WTC11 (cell line): ENCODE measurements around the gene NFIA. TPM values are rescaled to one million over a fixed set of nuclear protein-coding genes. Genes with fewer than 3 reads are reported as not detected.

ENCODE experiments used
- ATAC-seq: fragments of 200-7000 bp; cut with Tn5 transposase; 2 replicates; pipeline ENCODE4 v1.10.0; 2021; ENCODE audit warnings: mild to moderate bottlenecking, moderate library complexity
- CTCF ChIA-PET: fragments of 300-600 bp; sonication (Branson Sonifier 250); formaldehyde crosslinking; loops from one replicate; lab custom pipeline; 2021; ENCODE audit warnings: antibody characterized with exemption; lab: Charles Lee
- POLR2A ChIA-PET: fragments of 350-600 bp; sonication (Branson Sonifier 250); formaldehyde crosslinking; loops from one replicate; lab custom pipeline; 2021; ENCODE audit warnings: antibody characterized with exemption; lab: Charles Lee
- DNase-seq: peaks from one replicate; pipeline ENCODE4 v3.0.0; 2021; ENCODE audit warnings: low spot score
- H3K27ac Mint-ChIP-seq: 2 replicates; pipeline ENCODE4 v1.8.0; 2021; ENCODE audit warnings: mixed read lengths
- H3K27me3 Mint-ChIP-seq: 2 replicates; pipeline ENCODE4 v1.8.0; 2021; ENCODE audit warnings: low read depth, mild to moderate bottlenecking, moderate library complexity, mixed read lengths
- H3K36me3 Mint-ChIP-seq: 2 replicates; pipeline ENCODE4 v1.8.0; 2021; ENCODE audit warnings: mixed read lengths
- H3K4me1 Mint-ChIP-seq: 2 replicates; pipeline ENCODE4 v1.8.0; 2022; ENCODE audit warnings: mixed read lengths
- H3K4me3 Mint-ChIP-seq: 2 replicates; pipeline ENCODE4 v1.8.0; 2021; ENCODE audit warnings: mild to moderate bottlenecking, moderate library complexity, mixed read lengths
- H3K9me3 Mint-ChIP-seq: 2 replicates; pipeline ENCODE4 v1.8.0; 2021; ENCODE audit warnings: mixed read lengths
- CREB1 ChIP-seq: sonication (generic); formaldehyde crosslinking; IDR thresholded peaks from 2 replicates; pipeline ENCODE4 v1.8.0; 2023; ENCODE audit warnings: mild to moderate bottlenecking, missing genetic modification reagents
- FOXK1 ChIP-seq: sonication (generic); formaldehyde crosslinking; IDR thresholded peaks from 2 replicates; pipeline ENCODE4 v1.8.0; 2022; ENCODE audit warnings: mild to moderate bottlenecking, moderate library complexity, missing genetic modification reagents
- JUN ChIP-seq: sonication (generic); formaldehyde crosslinking; IDR thresholded peaks from 2 replicates; pipeline ENCODE4 v1.8.0; 2023; ENCODE audit warnings: mild to moderate bottlenecking, missing genetic modification reagents
- MYBL2 ChIP-seq: sonication (generic); formaldehyde crosslinking; IDR thresholded peaks from 2 replicates; pipeline ENCODE4 v1.8.1; 2023; ENCODE audit warnings: mild to moderate bottlenecking, moderate library complexity, missing genetic modification reagents
- NR1H2 ChIP-seq: sonication (generic); formaldehyde crosslinking; IDR thresholded peaks from 2 replicates; pipeline ENCODE4 v1.9.0; 2021; ENCODE audit warnings: mild to moderate bottlenecking, moderate library complexity, missing genetic modification reagents
- PRRX2 ChIP-seq: fragments of 250-450 bp; sonication (Bioruptor Pico); IDR thresholded peaks from 2 replicates; pipeline ENCODE4 v1.8.0; 2021; ENCODE audit warnings: mild to moderate bottlenecking
- ZNF263 ChIP-seq: sonication (generic); formaldehyde crosslinking; IDR thresholded peaks from 2 replicates; pipeline ENCODE4 v1.8.1; 2022; ENCODE audit warnings: low read depth, mild to moderate bottlenecking, moderate library complexity, missing genetic modification reagents
- ZNF396 ChIP-seq: fragments of 250-450 bp; sonication (Bioruptor Pico); IDR thresholded peaks from 2 replicates; pipeline ENCODE4 v1.8.0; 2021; ENCODE audit warnings: mild to moderate bottlenecking, moderate library complexity, borderline replicate concordance
- ZNF416 ChIP-seq: fragments of 250-450 bp; sonication (Bioruptor Pico); IDR thresholded peaks from 2 replicates; pipeline ENCODE4 v1.9.0; 2021; ENCODE audit warnings: mild to moderate bottlenecking, inconsistent platforms
- total RNA-seq: library from RNA; stranded (reverse); gene quantifications from 3 replicates; pipeline ENCODE4 v1.2.3, GENCODE V29; 2021
- TF ChIP-seq, protein P1 (sequence below): fragments of 250-450 bp; sonication (Bioruptor Pico); IDR thresholded peaks from 2 replicates; pipeline ENCODE4 v1.9.0; 2021; ENCODE audit warnings: mild to moderate bottlenecking, borderline replicate concordance
- TF ChIP-seq, protein P2 (sequence below): sonication (generic); formaldehyde crosslinking; IDR thresholded peaks from 2 replicates; pipeline ENCODE4 v1.8.1; 2023; ENCODE audit warnings: mild to moderate bottlenecking, missing genetic modification reagents
- TF ChIP-seq, protein P3 (sequence below): sonication (generic); formaldehyde crosslinking; IDR thresholded peaks from 2 replicates; pipeline ENCODE4 v1.8.0; 2022; ENCODE audit warnings: mild to moderate bottlenecking, missing genetic modification reagents
- TF ChIP-seq, protein P4 (sequence below): sonication (generic); formaldehyde crosslinking; conservative IDR thresholded peaks from 2 replicates; pipeline ENCODE4 v1.8.1; 2023; ENCODE audit warnings: mild to moderate bottlenecking, low read depth, missing genetic modification reagents, moderate library complexity
- TF ChIP-seq, protein P5 (sequence below): sonication (generic); formaldehyde crosslinking; IDR thresholded peaks from 2 replicates; pipeline ENCODE4 v1.8.1; 2023; ENCODE audit warnings: mild to moderate bottlenecking, missing genetic modification reagents, moderate library complexity
- TF ChIP-seq, protein P6 (sequence below): sonication (generic); formaldehyde crosslinking; IDR thresholded peaks from 2 replicates; pipeline ENCODE4 v1.8.0; 2023; ENCODE audit warnings: missing genetic modification reagents
- TF ChIP-seq, protein P7 (sequence below): sonication (generic); formaldehyde crosslinking; IDR thresholded peaks from 2 replicates; pipeline ENCODE4 v1.8.1; 2022; ENCODE audit warnings: mild to moderate bottlenecking, moderate library complexity, missing genetic modification reagents

The NFIA gene
- total RNA-seq, 1 experiment from 2014 or later, result 16.7 TPM

DNA sequence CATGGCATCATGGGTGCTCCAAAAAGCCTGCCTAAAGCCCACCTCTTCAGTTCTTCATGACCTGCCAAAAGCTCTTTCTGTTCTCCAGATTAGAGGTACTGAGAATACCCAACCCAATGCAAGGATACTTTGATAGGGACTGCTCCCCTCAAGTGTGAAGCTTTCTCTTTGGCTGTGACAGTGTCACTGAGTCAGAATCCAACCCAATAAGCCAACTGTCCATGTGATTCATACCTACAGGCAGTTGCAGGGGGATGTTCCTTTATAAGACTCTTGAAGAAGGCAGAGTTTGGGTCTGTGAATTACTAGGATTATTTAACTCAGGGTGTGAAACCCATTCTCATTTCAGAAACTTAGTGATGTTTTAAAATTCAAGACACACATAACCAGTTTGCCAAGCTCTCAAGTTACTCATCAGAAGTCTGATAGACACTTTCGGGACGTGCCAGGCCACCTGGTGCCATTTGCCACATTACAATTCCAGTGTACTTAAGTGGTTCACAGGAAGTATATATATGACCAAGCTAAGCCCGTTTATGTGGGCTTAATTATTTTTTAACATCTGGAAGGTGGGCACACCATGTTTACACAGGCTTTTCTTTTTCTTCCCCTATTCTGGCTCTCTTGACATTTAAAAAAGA lies 265.8 kb downstream of the NFIA start:
- Mint-ChIP-seq H3K36me3 (peaks cover 18% of the 10 kb centered on the region), H3K9me3 (peaks cover 18% of the 10 kb centered on the region), H3K27me3 (no peaks in the 10 kb centered on the region), H3K4me1 (peaks cover 31% of the 10 kb centered on the region), H3K27ac (no peak overlapping the region), H3K4me3 (no peak overlapping the region)
- ATAC-seq (no peak), DNase-seq (no peak)
- no peak for TF ChIP-seq FOXK1 (CRISPR knock-in tag)
- TF ChIP-seq, protein P1, sequence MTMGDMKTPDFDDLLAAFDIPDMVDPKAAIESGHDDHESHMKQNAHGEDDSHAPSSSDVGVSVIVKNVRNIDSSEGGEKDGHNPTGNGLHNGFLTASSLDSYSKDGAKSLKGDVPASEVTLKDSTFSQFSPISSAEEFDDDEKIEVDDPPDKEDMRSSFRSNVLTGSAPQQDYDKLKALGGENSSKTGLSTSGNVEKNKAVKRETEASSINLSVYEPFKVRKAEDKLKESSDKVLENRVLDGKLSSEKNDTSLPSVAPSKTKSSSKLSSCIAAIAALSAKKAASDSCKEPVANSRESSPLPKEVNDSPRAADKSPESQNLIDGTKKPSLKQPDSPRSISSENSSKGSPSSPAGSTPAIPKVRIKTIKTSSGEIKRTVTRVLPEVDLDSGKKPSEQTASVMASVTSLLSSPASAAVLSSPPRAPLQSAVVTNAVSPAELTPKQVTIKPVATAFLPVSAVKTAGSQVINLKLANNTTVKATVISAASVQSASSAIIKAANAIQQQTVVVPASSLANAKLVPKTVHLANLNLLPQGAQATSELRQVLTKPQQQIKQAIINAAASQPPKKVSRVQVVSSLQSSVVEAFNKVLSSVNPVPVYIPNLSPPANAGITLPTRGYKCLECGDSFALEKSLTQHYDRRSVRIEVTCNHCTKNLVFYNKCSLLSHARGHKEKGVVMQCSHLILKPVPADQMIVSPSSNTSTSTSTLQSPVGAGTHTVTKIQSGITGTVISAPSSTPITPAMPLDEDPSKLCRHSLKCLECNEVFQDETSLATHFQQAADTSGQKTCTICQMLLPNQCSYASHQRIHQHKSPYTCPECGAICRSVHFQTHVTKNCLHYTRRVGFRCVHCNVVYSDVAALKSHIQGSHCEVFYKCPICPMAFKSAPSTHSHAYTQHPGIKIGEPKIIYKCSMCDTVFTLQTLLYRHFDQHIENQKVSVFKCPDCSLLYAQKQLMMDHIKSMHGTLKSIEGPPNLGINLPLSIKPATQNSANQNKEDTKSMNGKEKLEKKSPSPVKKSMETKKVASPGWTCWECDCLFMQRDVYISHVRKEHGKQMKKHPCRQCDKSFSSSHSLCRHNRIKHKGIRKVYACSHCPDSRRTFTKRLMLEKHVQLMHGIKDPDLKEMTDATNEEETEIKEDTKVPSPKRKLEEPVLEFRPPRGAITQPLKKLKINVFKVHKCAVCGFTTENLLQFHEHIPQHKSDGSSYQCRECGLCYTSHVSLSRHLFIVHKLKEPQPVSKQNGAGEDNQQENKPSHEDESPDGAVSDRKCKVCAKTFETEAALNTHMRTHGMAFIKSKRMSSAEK, result no peak
- TF ChIP-seq, protein P2, sequence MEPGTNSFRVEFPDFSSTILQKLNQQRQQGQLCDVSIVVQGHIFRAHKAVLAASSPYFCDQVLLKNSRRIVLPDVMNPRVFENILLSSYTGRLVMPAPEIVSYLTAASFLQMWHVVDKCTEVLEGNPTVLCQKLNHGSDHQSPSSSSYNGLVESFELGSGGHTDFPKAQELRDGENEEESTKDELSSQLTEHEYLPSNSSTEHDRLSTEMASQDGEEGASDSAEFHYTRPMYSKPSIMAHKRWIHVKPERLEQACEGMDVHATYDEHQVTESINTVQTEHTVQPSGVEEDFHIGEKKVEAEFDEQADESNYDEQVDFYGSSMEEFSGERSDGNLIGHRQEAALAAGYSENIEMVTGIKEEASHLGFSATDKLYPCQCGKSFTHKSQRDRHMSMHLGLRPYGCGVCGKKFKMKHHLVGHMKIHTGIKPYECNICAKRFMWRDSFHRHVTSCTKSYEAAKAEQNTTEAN (CRISPR knock-in tag), result no peak
- POLR2A ChIA-PET, result no interaction called here
- CTCF ChIA-PET, result no interaction called here

DNA sequence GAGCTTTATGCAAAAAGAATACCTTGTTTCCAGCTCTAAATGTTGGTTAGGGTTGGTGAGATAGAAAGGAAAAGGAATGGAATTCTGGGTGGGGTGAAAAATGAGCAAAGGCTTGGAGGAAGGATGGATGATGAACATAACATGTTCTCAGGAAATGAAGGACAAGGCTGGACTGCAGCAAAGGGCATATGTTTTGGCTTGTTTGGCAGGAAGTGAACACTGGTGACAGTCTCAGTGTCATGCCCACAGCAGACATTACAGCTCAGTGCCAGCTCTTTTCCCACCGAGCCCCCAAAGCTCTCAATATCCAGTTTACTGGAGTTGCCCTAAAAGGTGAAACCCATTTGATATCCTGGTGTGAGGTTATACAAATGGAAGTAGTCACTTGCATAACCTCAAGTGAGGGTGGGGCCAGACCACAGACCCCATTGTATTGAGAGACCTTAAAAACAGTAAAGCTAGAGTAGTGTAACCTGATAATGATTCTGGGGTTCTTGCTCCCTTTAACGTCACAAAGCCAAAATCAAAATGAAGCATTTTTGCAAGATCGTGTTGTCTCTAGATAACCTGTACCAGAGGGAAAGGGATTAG lies 270.6 kb downstream of the NFIA start:
- H3K36me3 Mint-ChIP-seq, result no peaks in the 10 kb centered on the region
- H3K4me3 Mint-ChIP-seq, result no peak overlapping the region

DNA sequence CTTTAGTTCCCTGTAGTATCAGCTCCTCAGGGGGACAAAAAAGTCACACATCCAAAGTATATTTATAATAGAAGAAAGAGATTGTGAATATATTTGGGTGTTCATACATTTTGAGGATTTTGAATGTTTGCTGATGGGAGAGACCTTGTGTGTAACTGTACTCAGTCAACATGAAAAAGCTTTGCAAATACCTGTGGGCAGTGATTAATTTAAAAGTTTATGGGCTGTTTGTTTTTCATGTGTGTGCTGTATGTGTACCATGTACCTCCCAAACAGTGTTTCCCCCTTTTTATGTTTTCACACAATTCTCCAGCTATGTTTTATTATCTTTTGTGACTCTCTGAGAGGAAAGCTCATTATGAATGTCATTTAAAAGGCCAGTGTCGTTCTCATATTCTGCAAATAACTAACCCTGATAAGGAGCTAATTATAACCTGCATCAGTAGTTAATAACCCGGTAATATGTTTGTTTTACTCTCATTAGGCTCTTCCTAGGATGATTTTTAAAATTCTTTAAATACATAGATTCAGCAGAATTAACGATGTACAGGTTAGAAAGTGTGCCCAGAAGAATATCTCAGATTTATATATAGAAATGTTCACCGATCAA lies 271.5 kb downstream of the NFIA start:
- ATAC-seq (no peak), DNase-seq (no peak)
- Mint-ChIP-seq H3K27ac (no peak overlapping the region), H3K4me1 (peaks cover 36% of the 10 kb centered on the region), H3K27me3 (no peaks in the 10 kb centered on the region), H3K9me3 (no peaks in the 10 kb centered on the region), H3K36me3 (no peaks in the 10 kb centered on the region), H3K4me3 (no peak overlapping the region)
- POLR2A ChIA-PET, result interaction anchor here (0.5 kb wide), 1 partner anchor 240 kb away, joined by 3 read pairs; no protein-coding TSS in a partner anchor
- CTCF ChIA-PET, result interaction anchor here (0.7 to 1.1 kb wide), 3 partner anchors 304 to 505 kb away, joined by 3 read pairs; no protein-coding TSS in a partner anchor
- TF ChIP-seq JUN (no peak), NR1H2 (CRISPR knock-in tag) (no peak), PRRX2 (CRISPR knock-in tag) (no peak), ZNF416 (no peak)
- TF ChIP-seq, protein P3, sequence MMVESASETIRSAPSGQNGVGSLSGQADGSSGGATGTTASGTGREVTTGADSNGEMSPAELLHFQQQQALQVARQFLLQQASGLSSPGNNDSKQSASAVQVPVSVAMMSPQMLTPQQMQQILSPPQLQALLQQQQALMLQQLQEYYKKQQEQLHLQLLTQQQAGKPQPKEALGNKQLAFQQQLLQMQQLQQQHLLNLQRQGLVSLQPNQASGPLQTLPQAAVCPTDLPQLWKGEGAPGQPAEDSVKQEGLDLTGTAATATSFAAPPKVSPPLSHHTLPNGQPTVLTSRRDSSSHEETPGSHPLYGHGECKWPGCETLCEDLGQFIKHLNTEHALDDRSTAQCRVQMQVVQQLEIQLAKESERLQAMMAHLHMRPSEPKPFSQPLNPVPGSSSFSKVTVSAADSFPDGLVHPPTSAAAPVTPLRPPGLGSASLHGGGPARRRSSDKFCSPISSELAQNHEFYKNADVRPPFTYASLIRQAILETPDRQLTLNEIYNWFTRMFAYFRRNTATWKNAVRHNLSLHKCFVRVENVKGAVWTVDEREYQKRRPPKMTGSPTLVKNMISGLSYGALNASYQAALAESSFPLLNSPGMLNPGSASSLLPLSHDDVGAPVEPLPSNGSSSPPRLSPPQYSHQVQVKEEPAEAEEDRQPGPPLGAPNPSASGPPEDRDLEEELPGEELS (CRISPR knock-in tag), result no peak
- TF ChIP-seq, protein P4, sequence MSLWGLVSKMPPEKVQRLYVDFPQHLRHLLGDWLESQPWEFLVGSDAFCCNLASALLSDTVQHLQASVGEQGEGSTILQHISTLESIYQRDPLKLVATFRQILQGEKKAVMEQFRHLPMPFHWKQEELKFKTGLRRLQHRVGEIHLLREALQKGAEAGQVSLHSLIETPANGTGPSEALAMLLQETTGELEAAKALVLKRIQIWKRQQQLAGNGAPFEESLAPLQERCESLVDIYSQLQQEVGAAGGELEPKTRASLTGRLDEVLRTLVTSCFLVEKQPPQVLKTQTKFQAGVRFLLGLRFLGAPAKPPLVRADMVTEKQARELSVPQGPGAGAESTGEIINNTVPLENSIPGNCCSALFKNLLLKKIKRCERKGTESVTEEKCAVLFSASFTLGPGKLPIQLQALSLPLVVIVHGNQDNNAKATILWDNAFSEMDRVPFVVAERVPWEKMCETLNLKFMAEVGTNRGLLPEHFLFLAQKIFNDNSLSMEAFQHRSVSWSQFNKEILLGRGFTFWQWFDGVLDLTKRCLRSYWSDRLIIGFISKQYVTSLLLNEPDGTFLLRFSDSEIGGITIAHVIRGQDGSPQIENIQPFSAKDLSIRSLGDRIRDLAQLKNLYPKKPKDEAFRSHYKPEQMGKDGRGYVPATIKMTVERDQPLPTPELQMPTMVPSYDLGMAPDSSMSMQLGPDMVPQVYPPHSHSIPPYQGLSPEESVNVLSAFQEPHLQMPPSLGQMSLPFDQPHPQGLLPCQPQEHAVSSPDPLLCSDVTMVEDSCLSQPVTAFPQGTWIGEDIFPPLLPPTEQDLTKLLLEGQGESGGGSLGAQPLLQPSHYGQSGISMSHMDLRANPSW (CRISPR knock-in tag), result no peak
- TF ChIP-seq, protein P5, sequence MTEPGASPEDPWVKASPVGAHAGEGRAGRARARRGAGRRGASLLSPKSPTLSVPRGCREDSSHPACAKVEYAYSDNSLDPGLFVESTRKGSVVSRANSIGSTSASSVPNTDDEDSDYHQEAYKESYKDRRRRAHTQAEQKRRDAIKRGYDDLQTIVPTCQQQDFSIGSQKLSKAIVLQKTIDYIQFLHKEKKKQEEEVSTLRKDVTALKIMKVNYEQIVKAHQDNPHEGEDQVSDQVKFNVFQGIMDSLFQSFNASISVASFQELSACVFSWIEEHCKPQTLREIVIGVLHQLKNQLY, result no peak
- TF ChIP-seq, protein P6, sequence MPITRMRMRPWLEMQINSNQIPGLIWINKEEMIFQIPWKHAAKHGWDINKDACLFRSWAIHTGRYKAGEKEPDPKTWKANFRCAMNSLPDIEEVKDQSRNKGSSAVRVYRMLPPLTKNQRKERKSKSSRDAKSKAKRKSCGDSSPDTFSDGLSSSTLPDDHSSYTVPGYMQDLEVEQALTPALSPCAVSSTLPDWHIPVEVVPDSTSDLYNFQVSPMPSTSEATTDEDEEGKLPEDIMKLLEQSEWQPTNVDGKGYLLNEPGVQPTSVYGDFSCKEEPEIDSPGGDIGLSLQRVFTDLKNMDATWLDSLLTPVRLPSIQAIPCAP (CRISPR knock-in tag), result no peak

More for the DNA sequence above, 270.6 kb downstream of the NFIA start:
- POLR2A ChIA-PET, result interaction anchor here (0.5 kb wide), 1 partner anchor 241 kb away, joined by 3 read pairs; no protein-coding TSS in a partner anchor
- TF ChIP-seq MYBL2 (CRISPR knock-in tag), result no peak
- TF ChIP-seq ZNF396 (CRISPR knock-in tag), result no peak
- no peak for TF ChIP-seq CREB1 (CRISPR knock-in tag)
- TF ChIP-seq ZNF263 (CRISPR knock-in tag), result no peak
- TF ChIP-seq, protein P7, sequence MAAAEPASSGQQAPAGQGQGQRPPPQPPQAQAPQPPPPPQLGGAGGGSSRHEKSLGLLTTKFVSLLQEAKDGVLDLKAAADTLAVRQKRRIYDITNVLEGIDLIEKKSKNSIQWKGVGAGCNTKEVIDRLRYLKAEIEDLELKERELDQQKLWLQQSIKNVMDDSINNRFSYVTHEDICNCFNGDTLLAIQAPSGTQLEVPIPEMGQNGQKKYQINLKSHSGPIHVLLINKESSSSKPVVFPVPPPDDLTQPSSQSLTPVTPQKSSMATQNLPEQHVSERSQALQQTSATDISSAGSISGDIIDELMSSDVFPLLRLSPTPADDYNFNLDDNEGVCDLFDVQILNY (CRISPR knock-in tag), result no peak
- TF ChIP-seq, protein P6 (CRISPR knock-in tag), result no peak
- peak; percentile 95 for ATAC-seq
- no peaks in the 10 kb centered on the region for H3K27me3 Mint-ChIP-seq
- CTCF ChIA-PET, result interaction anchor here (0.8 to 1.1 kb wide), 2 partner anchors 303 to 504 kb away, joined by 3 read pairs; no protein-coding TSS in a partner anchor
- no peaks in the 10 kb centered on the region for H3K9me3 Mint-ChIP-seq
- H3K27ac Mint-ChIP-seq, result peak overlapping the region; percentile 34; the same call in 1 of the 2 replicates
- DNase-seq, result peak; percentile 17
- H3K4me1 Mint-ChIP-seq, result peaks cover 36% of the 10 kb centered on the region
